Mesendoderm (in vitro differentiated cells): ENCODE measurements around the gene TMED6.

Experiments used
- DNase-seq: peaks from one replicate; pipeline ENCODE4 v3.0.0; 2013
- H2AK5ac ChIP-seq: 2 replicates; pipeline ENCODE4 v1.6.1; 2013; ENCODE audit warnings: low read length, inconsistent platforms
- H2BK120ac ChIP-seq: 2 replicates; pipeline ENCODE4 v1.6.1; 2013; ENCODE audit warnings: low read depth, mild to moderate bottlenecking, low read length, moderate library complexity, mixed read lengths
- H2BK15ac ChIP-seq: replicated peaks from 2 replicates; pipeline ENCODE4 v1.6.1; 2013; ENCODE audit warnings: low read depth, mild to moderate bottlenecking, moderate library complexity
- H2BK5ac ChIP-seq: 2 replicates; pipeline ENCODE4 v1.6.1; 2013; ENCODE audit warnings: low read length, inconsistent platforms
- H3K18ac ChIP-seq: 2 replicates; pipeline ENCODE4 v1.6.1; 2013; ENCODE audit warnings: mild to moderate bottlenecking, low read length, mixed read lengths
- H3K23ac ChIP-seq: one replicate; pipeline ENCODE4 v1.6.1; 2013; ENCODE audit warnings: low read length
- H3K27ac ChIP-seq: 2 replicates; pipeline ENCODE4 v1.5.1; 2013; ENCODE audit warnings: low read depth, mild to moderate bottlenecking, inconsistent platforms, low read length, moderate library complexity
- H3K27me3 ChIP-seq: 2 replicates; pipeline ENCODE4 v1.6.1; 2013; ENCODE audit warnings: low read length, control low read depth, mild to moderate bottlenecking, inconsistent platforms; ENCODE audit not compliant: insufficient read depth, poor library complexity
- H3K36me3 ChIP-seq: 2 replicates; pipeline ENCODE4 v1.6.1; 2013; ENCODE audit warnings: low read length, inconsistent platforms; ENCODE audit not compliant: control insufficient read depth, insufficient read depth
- H3K4ac ChIP-seq: one replicate; pipeline ENCODE4 v1.6.1; 2013; ENCODE audit warnings: low read depth, mild to moderate bottlenecking, low read length, moderate library complexity
- H3K4me1 ChIP-seq: 2 replicates; pipeline ENCODE4 v1.6.1; 2013; ENCODE audit warnings: low read depth, low read length, inconsistent platforms; ENCODE audit not compliant: control insufficient read depth
- H3K4me2 ChIP-seq: 2 replicates; pipeline ENCODE4 v1.6.1; 2013; ENCODE audit warnings: low read length
- H3K4me3 ChIP-seq: 2 replicates; pipeline ENCODE4 v1.5.1; 2013; ENCODE audit warnings: mild to moderate bottlenecking, low read length
- H3K56ac ChIP-seq: one replicate; pipeline ENCODE4 v1.6.1; 2013; ENCODE audit warnings: low read length
- H3K79me1 ChIP-seq: 2 replicates; pipeline ENCODE4 v1.6.1; 2013; ENCODE audit warnings: low read length, inconsistent platforms
- H3K79me2 ChIP-seq: 2 replicates; pipeline ENCODE4 v1.6.1; 2013; ENCODE audit warnings: mild to moderate bottlenecking, low read length; ENCODE audit not compliant: control insufficient read depth, insufficient read depth
- H3K9ac ChIP-seq: 2 replicates; pipeline ENCODE4 v1.6.1; 2013; ENCODE audit warnings: low read length, inconsistent platforms
- H4K5ac ChIP-seq: one replicate; pipeline ENCODE4 v1.6.1; 2013; ENCODE audit warnings: low read length
- H4K8ac ChIP-seq: one replicate; pipeline ENCODE4 v1.6.1; 2013; ENCODE audit warnings: low read depth, mild to moderate bottlenecking, control low read depth, low read length, moderate library complexity
- WGBS: extraction: QIAGEN DNeasy Blood & Tissue Kit; methylation state at CpG from one replicate; pipeline ENCODE4 v1.1.7; 2013; ENCODE audit warnings: low lambda C conversion rate, missing lambda C conversion rate; ENCODE audit not compliant: insufficient coverage; ENCODE audit errors: extremely low coverage; 5-methylcytosine and 5-hydroxymethylcytosine counted together

The TMED6 gene

DNA sequence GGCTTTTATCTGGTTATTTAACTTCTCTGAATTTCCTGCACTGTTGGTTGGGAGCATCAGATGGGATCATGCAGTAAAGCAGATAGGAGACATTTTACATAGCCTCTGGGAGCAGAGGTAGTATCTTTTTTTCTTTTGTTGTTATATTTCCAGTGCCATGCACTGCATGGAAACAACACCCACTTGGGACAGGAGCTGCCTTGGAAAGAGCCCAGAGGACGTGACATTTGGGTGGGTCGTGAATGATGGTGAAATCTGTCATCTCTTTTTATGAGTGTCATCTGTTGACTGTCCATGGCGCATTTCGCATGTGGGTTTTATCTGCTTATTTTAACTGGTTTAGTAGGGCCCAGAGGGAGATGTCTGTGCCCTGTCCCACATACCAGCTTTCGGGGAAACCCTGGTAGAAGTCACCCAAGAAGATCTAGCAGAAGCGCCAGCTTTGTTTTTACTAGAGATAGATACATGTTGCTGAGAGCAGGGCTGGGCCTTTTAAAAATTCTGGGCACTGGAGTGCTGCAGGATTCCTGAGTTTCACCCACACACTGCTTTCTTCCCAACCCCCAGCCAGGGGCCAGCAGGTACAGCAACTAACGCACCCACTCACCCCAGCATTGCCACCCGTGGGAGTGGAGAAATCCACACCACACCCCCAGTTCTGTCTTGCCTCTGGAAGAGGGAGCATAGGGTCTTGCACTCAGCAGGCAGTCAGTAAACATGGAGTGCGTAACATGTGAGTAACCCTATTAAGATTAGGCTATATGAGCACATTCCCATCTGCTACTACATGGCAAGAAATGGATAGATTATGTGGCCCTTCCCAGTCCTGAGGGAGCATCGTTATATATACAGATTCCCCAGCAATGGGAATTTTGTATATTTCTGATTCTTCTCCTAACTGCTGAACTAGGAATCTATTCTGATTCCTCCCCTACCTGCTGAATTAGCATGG is 42.6 kb upstream of the TMED6 start:
- Histone ChIP-seq H2BK5ac (no peak overlapping the region), H3K4me2 (no peak overlapping the region), H3K4me3 (no peak overlapping the region), H3K18ac (no peak overlapping the region), H3K27me3 (no peaks in the 10 kb centered on the region), H3K79me2 (no peaks in the 10 kb centered on the region), H3K79me1 (no peaks in the 10 kb centered on the region), H3K4ac (no peak overlapping the region), H3K4me1 (no peaks in the 10 kb centered on the region), H4K8ac (no peak overlapping the region), H2AK5ac (no peak overlapping the region), H2BK15ac (no peak overlapping the region), H3K36me3 (no peaks in the 10 kb centered on the region), H3K9ac (no peak overlapping the region), H4K5ac (no peak overlapping the region), H3K27ac (no peak overlapping the region), H3K56ac (no peak overlapping the region), H2BK120ac (no peak overlapping the region), H3K23ac (no peak overlapping the region)
- no CpG with 5 or more reads among the region's 10 CpGs for WGBS
- no peak for DNase-seq

DNA sequence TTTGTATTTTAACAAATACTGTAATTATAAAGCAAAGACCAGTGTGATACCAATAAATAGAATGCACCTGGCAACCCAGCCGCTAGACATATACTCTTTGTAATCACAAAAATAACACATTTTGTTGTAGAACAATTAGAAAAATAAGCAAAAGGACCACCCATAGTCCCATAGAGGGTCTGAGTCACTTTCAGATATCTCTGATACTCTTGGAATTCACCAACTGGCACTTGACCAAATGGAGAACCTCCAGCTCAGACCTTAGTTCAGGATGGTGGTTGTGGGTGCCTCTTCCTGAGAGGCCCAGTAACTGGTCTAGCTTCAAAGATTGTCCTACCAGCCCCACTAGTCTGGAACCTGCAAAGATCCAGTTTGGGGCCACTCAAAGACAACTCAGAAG is 35.0 kb upstream of the TMED6 start:
- no peak overlapping the region for H2BK120ac ChIP-seq
- H3K27me3 ChIP-seq: no peaks in the 10 kb centered on the region
- H3K4me1 ChIP-seq: peaks cover 2% of the 10 kb centered on the region
- H3K18ac ChIP-seq: no peak overlapping the region
- H3K36me3 ChIP-seq: peaks cover 4% of the 10 kb centered on the region
- no peak overlapping the region for H3K4me3 ChIP-seq
- H2BK15ac ChIP-seq: no peak overlapping the region
- DNase-seq: no peak
- no peak overlapping the region for H4K5ac ChIP-seq
- H3K9ac ChIP-seq: no peak overlapping the region
- no peak overlapping the region for H2AK5ac ChIP-seq
- H3K79me1 ChIP-seq: peaks cover 9% of the 10 kb centered on the region
- H4K8ac ChIP-seq: no peak overlapping the region
- H2BK5ac ChIP-seq: no peak overlapping the region
- no peak overlapping the region for H3K23ac ChIP-seq
- H3K4me2 ChIP-seq: no peak overlapping the region
- WGBS: no CpG with 5 or more reads among the region's 1 CpG
- no peak overlapping the region for H3K27ac ChIP-seq
- no peak overlapping the region for H3K56ac ChIP-seq
- peaks cover 19% of the 10 kb centered on the region for H3K79me2 ChIP-seq
- H3K4ac ChIP-seq: no peak overlapping the region

- no peak overlapping the region for H4K5ac ChIP-seq
- no peak overlapping the region for H2BK5ac ChIP-seq
- H3K4ac ChIP-seq: no peak overlapping the region
- H3K4me2 ChIP-seq: peak overlapping the region; percentile 74
- no peak overlapping the region for H3K18ac ChIP-seq
- peaks cover 4% of the 10 kb centered on the region for H3K36me3 ChIP-seq
- H3K27me3 ChIP-seq: no peaks in the 10 kb centered on the region
- no peak overlapping the region for H2BK15ac ChIP-seq
- H3K79me2 ChIP-seq: peaks cover 19% of the 10 kb centered on the region
- no peak overlapping the region for H2BK120ac ChIP-seq
- H3K23ac ChIP-seq: no peak overlapping the region
- no CpG with 5 or more reads among the region's 6 CpGs for WGBS
- DNase-seq: no peak
- H3K4me3 ChIP-seq: peak overlapping the region; percentile 87
- H4K8ac ChIP-seq: no peak overlapping the region
- H3K9ac ChIP-seq: peak overlapping the region; percentile 90
- peaks cover 2% of the 10 kb centered on the region for H3K4me1 ChIP-seq
- H2AK5ac ChIP-seq: no peak overlapping the region
- H3K56ac ChIP-seq: peak overlapping the region; percentile 84
- no peak overlapping the region for H3K27ac ChIP-seq
- peaks cover 9% of the 10 kb centered on the region for H3K79me1 ChIP-seq
Observed at GRCh38 chr16:69384974-69385373, 33.4 kb upstream of the TMED6 start.

DNA sequence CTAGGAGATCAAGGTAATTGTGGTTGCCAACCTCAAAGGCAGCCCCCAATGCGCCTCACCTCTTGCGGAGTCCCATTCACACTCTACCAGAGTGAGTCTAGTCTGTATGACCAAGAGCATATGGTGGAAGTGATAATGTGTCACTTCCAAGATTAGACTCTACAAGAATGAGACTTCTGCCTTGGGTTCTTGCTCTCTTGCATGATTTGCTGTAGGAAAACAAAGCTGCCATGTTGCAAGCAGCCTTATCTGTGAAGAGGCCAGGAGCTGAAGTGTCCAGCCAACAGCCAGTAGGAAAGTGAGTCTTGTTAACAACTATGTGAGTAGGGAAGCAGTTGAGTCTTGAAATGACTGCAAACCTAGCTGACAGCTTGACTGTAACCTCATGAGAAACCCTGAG is 30.8 kb upstream of the TMED6 start:
- no peak overlapping the region for H3K27ac ChIP-seq
- no CpG with 5 or more reads among the region's 2 CpGs for WGBS
- peaks cover 9% of the 10 kb centered on the region for H3K79me1 ChIP-seq
- no peak overlapping the region for H2BK120ac ChIP-seq
- peaks cover 2% of the 10 kb centered on the region for H3K4me1 ChIP-seq
- no peak overlapping the region for H3K4ac ChIP-seq
- H3K4me2 ChIP-seq: no peak overlapping the region
- H3K4me3 ChIP-seq: no peak overlapping the region
- H3K9ac ChIP-seq: no peak overlapping the region
- H3K79me2 ChIP-seq: peaks cover 19% of the 10 kb centered on the region
- DNase-seq: no peak
- no peak overlapping the region for H2BK5ac ChIP-seq
- H4K8ac ChIP-seq: no peak overlapping the region
- H3K36me3 ChIP-seq: peaks cover 6% of the 10 kb centered on the region
- no peaks in the 10 kb centered on the region for H3K27me3 ChIP-seq
- no peak overlapping the region for H2AK5ac ChIP-seq
- no peak overlapping the region for H4K5ac ChIP-seq
- no peak overlapping the region for H3K18ac ChIP-seq
- no peak overlapping the region for H2BK15ac ChIP-seq
- H3K23ac ChIP-seq: no peak overlapping the region
- H3K56ac ChIP-seq: no peak overlapping the region

DNA sequence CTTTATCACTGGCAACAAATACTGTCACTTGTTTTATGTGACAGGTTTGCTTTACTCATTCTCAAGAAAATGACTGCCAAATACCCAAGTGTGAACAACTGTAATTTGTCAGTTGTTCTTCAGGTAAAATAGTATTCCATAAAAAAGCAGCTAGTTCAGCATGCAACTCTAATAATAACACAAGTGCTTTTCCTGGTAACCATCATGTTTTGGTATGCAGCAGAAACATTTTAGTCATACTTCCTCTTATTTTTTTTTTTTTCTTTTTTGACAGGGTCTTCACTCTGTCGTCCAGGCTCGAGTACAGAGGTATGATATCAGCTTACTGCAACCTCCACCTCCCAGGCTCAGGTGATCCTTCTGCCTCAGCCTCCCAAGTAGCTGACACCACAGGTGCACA is 29.6 kb upstream of the TMED6 start:
- Histone ChIP-seq H4K5ac (no peak overlapping the region), H4K8ac (no peak overlapping the region)

More for the DNA sequence above, 29.6 kb upstream of the TMED6 start:
- Histone ChIP-seq H3K4me3 (no peak overlapping the region), H2AK5ac (no peak overlapping the region), H3K27ac (no peak overlapping the region), H3K56ac (no peak overlapping the region), H3K4me1 (peaks cover 2% of the 10 kb centered on the region), H3K23ac (no peak overlapping the region), H3K79me2 (peaks cover 19% of the 10 kb centered on the region), H3K9ac (no peak overlapping the region), H3K36me3 (peaks cover 6% of the 10 kb centered on the region), H2BK120ac (no peak overlapping the region), H3K79me1 (peaks cover 9% of the 10 kb centered on the region), H2BK5ac (no peak overlapping the region), H3K4ac (no peak overlapping the region), H3K4me2 (no peak overlapping the region), H3K27me3 (no peaks in the 10 kb centered on the region), H2BK15ac (no peak overlapping the region), H3K18ac (no peak overlapping the region)
- WGBS: no CpG with 5 or more reads among the region's 2 CpGs
- DNase-seq: no peak
